IPS-NIHi7 (cell line): ENCODE measurements around the gene MRPL24.

Experiments
- DNase-seq: peaks from one replicate; pipeline ENCODE4 v3.0.0; 2012; ENCODE audit warnings: mixed read lengths; ENCODE audit errors: extremely low spot score

MRPL24 gene

DNA sequence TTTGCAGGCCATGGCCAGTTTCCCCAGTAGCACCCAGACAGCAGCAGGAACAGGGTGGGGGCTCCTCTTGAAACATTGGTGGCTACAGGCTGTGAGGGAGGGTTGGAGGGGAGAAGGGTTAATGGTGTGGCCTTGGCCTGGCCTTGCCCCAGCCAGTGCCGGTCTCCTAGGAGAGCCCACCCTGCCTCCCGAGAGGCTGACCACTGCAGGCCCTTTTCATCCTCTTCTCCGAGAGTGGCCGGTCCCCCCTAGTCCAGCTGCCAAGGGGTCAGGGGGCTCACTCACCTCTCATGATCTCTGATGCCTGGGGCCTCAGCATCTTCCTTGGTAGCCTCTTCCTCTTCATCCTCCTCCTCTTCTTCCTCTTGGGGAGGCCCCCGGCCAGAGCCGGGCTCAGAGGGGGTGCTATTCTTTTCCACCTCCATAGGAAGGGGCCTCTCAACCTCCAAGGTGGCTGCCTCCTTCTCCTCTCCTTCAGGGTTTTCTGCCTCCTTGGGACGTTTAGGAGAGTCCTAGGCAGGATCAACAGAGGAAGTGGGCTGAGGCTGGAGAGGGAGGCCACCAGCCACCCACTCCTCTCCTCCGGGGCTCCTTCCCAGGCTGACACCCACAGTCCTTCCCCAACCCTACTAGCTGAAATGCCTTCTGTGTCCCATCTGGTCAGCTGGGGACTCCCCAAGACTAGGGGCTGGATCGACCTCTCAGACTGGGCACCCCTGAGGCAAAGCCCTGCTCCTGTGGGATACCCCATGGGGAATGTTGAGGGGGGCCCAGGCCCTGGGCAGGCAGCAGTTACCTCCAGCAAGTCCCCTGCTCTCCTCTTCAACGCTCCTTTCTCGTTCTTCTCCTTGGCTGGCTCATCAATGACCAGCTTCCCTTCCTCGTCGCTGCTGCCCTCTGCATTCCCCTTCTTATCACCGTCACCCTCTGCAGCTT lies 2.7 kb upstream of the MRPL24 start:
- DNase-seq = no peak

- DNase-seq = no peak
Measured at GRCh38 chr1:156742801-156743200, 1.9 kb upstream of the MRPL24 start.

DNA sequence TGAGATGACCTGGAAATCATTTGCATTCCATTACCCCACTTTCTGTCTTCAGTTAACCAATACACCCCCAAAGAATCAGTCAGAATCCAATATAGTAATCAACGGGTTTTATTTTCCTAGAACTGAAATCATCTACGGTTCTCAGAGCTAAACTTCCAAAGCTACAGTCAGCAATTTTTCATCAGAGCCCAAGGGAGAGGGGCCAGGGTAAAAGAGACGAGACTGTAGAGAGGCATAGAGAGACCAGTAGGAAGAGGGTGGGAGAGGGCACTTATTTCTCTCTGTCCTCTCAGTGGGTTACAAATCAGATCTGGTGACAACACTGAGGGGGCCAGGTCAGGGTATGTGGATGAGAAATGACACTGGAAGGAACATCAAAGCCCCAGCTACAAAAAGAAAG lies 1.1 kb upstream of the MRPL24 start:
- DNase-seq = no peak

DNA sequence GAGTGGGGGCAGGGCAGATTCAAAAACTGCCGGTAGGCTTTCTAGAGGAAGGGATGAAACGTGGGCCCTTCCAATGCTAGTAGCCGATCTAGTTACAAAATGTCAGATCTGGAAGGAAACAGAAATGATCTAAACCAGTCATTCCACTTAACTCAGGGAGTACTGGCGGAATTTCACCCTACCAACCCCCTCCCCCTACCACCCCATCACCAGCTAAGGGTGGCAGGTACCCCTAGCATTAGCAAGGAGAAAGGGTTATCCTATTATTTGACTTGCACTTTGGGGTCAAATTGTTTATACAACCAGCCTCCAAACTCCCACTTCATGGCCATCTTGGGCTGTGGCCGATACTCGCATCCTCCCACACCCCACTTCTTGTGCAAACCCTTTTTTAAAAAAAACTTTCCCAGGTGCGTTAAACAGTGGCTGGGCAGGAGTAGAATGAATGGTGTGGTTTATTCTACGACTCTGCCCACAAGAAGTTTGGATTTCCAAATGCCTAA lies 644 bp upstream of the MRPL24 start:
- DNase-seq = no peak

GRCh38 chr1:156740237-156740740 lies 599 bp downstream of the MRPL24 start:
- DNase-seq = no peak

- DNase-seq = no peak
Measured at GRCh38 chr1:156738916-156739315, 2.0 kb downstream of the MRPL24 start.

DNA sequence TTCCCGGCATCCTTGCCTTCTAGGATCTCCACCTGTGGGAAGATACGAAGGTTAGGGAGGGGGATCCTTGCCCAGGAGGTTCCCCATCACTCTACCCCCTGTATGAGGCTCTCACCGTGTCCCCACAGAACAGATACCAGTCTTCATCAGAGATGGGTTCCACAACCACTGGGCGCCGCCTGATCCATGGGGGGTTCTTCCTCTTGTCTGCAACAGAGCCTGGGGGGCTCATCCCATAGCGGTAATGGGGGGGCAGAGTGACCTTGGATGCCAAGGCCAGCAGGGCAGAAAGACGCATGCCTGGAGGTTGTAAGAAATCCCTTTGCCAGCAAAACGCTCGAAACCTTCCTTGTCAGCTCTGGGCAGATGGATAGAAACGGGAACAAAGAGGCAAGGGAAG lies 2.5 kb downstream of the MRPL24 start:
- no peak for DNase-seq

DNA sequence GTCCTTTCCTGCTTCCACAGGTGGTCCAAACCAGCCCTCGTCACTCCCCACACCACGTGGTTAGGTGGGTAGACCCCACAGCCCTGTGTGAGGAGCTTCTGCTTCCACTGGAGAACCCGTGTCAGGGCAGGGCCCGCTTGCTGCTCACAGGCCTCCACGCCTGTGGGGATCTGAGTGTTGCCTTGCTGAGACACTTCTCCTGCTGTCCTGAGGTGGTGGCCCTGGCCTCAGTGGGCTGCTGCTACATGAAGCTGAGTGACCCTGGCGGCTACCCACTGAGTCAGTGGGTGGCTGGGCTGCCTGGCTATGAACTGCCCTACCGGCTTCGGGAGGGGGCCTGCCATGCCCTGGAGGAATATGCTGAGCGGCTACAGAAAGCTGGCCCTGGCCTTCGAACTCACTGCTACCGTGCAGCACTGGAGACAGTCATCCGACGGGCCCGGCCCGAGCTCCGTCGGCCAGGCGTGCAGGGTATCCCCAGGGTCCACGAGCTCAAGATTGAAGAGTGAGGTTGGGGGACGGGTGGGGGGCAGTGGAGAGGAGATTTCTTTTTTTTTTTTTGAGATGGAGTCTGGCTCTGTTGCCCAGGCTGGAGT lies 6.8 kb downstream of the MRPL24 start:
- DNase-seq = no peak

- peak; percentile 88 for DNase-seq
Measured at GRCh38 chr1:156728599-156729462, 12.1 kb downstream of the MRPL24 start, which contains the start of gene ISG20L2. ISG20L2 (minus strand) TSS chr1:156728766; CDS start chr1:156727652, 1,114 bp downstream.

DNA sequence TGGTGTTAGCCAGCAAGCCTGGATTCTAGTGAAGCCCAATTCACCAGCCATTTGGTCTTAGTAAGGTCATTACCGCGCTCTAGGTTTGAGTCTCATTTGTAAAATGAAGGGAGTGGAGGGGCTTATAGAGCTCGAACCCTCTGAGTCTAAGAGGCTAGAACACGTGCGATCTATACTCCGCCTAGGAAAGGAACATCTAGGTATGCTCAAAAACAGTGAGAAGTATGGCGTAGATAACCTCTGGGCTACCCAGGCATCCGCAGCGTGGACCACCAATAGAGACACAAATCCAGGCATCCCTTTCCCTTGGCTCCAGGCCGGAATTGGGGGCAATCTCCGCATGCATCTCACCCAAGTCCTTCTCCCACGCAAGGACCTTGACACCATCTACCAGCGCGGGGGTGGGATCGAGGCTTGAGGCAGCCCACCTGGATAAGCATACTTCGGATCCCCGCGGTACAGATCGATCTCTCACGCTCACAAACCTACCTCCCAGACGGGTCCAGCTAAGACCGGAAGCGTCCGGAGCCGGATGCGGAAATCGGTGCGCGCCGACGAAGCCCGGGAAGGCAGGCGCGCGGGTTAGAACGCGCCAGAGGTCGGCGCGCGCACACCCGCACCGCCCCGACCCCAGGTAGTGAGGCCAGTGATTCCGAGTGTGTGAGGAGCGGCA lies 12.8 kb downstream of the MRPL24 start, which contains the start of gene METTL25B:
Gene METTL25B, plus strand, starts transcription at position 544 of the 673 bp plus-strand sequence. CDS start 636 bp downstream, outside the sequence.
- peak; percentile 75 for DNase-seq

- DNase-seq = no peak
Measured at GRCh38 chr1:156727492-156727891, 13.4 kb downstream of the MRPL24 start.

DNA sequence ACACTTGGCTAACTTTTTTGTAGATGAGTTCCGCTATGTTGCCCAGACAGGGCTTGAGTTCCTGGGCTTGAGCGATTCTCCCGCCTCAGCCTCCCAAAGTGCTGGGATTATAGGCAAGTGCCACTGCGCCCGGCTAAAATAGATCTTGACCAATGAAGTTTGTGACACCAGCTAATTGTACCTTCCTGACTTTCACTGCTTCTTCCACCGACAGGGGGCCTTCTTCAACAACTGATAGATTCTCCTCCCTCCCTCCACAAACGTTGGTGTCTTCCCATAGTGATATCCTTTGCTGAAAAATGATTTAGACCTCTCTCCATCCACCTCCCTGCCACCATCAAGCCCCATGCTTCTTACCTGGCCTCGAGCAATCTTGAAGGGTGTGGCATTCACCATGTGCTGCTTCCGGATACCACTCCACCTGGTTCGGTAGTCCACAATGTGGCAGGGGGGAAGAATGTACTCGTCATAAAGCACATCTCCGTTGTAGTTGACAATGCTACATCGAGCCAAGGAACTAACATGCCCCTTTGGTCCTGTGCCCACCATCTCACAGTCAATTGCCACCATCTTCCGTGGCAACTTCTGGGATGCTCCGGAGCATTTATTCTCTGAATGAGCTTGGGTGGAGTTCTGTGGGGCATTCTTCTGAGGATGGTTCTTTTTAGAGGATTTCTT lies 14.2 kb downstream of the MRPL24 start:
- peak; percentile 67 for DNase-seq

- DNase-seq = peak; percentile 83
Measured at GRCh38 chr1:156725683-156726280, 15.1 kb downstream of the MRPL24 start.

- DNase-seq = no peak
Measured at GRCh38 chr1:156721535-156721934, 19.4 kb downstream of the MRPL24 start.

DNA sequence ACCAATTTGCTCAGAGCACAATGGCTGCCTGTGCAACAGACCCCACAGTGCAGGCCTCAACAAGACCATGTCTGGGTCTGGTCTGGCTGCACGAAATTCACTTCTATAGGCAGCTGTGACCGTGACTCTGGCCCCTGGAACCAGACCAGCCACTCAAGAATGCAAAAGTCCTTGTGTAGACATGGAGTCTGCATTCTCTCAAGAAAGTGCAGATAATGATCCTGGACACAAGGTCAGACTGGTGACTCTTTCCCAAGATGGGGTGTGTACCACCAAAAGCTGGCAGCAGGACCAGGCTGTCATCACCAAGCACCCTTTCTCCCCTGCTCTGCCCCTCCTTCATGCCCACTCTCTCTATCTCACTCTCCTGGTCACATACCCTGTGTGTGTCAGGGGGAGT lies 19.8 kb downstream of the MRPL24 start:
- no peak for DNase-seq

GRCh38 chr1:156717351-156717750 lies 23.5 kb downstream of the MRPL24 start:
- no peak for DNase-seq

- DNase-seq = no peak
Measured at GRCh38 chr1:156714830-156715229, 26.1 kb downstream of the MRPL24 start.

- no peak for DNase-seq
Measured at GRCh38 chr1:156712626-156713025, 28.3 kb downstream of the MRPL24 start.

DNA sequence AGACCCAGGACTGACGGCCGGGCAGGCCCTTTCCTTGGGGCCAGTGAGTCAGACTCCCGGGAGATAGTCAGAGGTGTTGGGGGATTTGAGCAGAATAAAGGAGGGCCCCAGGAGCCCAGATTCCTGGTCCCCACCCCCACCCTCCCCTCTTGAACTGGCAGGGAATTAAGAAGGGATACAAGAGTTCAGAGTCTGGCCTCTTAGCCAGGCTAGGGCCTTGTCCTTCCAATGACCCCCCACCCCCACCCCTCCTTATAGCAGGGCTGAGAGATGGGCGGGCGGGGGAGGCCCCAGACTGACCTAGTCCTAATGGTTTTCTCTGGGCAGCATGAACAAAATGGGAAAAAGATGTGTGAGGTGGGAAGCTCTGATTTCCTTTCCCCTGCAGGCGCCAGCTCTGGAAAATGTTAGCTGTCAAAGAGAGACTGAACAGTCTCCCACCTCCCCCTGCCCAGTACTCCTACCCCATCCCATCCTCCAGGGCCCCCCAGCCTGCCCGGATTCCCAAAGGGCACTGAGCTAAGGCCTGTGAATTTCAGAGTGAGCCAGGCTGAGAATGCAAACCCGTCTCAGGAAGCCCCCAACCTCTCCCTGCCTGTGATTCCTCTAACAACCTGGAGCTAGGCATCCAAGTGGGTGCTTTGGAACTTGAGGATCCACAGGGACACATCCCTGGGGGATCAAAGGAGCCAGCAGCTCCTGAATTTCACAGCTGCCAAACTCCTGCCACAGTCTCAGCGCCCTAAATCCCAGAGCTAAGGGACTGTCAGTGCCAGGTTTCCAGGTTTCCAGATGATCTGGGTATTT lies 29.7 kb downstream of the MRPL24 start:
- peak; percentile 38 for DNase-seq
